A673 (cell line): Measurements from ENCODE around the gene KLHL1.

Source experiments
- EZH2 ChIP-seq: fragments of 200-600 bp; sonication (generic); IDR thresholded peaks from 2 replicates; pipeline ENCODE4 v1.6.1; 2017; ENCODE audit warnings: borderline replicate concordance, low read depth, mild to moderate bottlenecking, mixed read lengths, antibody characterized with exemption, low read length; ENCODE audit not compliant: poor library complexity, severe bottlenecking
- TF ChIP-seq, protein P1 (sequence below): fragments of 300-800, 200-600 bp; sonication (generic); conservative IDR thresholded peaks from 2 replicates; pipeline ENCODE4 v1.5.1; 2017; ENCODE audit warnings: low read depth, mild to moderate bottlenecking, antibody characterized with exemption, low read length, moderate library complexity, mixed read lengths

- TF ChIP-seq, protein P1, sequence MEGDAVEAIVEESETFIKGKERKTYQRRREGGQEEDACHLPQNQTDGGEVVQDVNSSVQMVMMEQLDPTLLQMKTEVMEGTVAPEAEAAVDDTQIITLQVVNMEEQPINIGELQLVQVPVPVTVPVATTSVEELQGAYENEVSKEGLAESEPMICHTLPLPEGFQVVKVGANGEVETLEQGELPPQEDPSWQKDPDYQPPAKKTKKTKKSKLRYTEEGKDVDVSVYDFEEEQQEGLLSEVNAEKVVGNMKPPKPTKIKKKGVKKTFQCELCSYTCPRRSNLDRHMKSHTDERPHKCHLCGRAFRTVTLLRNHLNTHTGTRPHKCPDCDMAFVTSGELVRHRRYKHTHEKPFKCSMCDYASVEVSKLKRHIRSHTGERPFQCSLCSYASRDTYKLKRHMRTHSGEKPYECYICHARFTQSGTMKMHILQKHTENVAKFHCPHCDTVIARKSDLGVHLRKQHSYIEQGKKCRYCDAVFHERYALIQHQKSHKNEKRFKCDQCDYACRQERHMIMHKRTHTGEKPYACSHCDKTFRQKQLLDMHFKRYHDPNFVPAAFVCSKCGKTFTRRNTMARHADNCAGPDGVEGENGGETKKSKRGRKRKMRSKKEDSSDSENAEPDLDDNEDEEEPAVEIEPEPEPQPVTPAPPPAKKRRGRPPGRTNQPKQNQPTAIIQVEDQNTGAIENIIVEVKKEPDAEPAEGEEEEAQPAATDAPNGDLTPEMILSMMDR = no peak
- no peak for TF ChIP-seq EZH2
Measured at GRCh38 chr13:69912630-69913029, 195.6 kb downstream of the KLHL1 start.
